ENCODE results near the gene ICE1.

The ICE1 gene

GRCh38 chr5:5405441-5405840, 17.0 kb upstream of the ICE1 start:
- TF ChIP-seq SIN3A (IDR thresholded peaks at IDR 0.05; ENCODE audit: borderline replicate concordance, insufficient read depth, low read length) (no peak), REST (IDR thresholded peaks at IDR 0.05; ENCODE audit: insufficient read depth in 1 of 2, low read depth in 2 of 2, low read length in 2 of 2) (no peak), POLR2AphosphoS5 (IDR thresholded peaks at IDR 0.05; ENCODE audit: low read depth, low read length) (no peak), TAF1 (IDR thresholded peaks at IDR 0.05; ENCODE audit: borderline replicate concordance, insufficient read depth, low read length) (no peak), FOXP2 (optimal IDR thresholded peaks at IDR 0.05; ENCODE audit: borderline replicate concordance, extremely low read depth, extremely low read length, insufficient read depth) (no peak)

- TF ChIP-seq SIN3A (IDR thresholded peaks at IDR 0.05; ENCODE audit: borderline replicate concordance, insufficient read depth, low read length) (no peak), REST (IDR thresholded peaks at IDR 0.05; ENCODE audit: insufficient read depth in 1 of 2, low read depth in 2 of 2, low read length in 2 of 2) (no peak), FOXP2 (optimal IDR thresholded peaks at IDR 0.05; ENCODE audit: borderline replicate concordance, extremely low read depth, extremely low read length, insufficient read depth) (no peak), POLR2AphosphoS5 (IDR thresholded peaks at IDR 0.05; ENCODE audit: low read depth, low read length) (no peak), TAF1 (IDR thresholded peaks at IDR 0.05; ENCODE audit: borderline replicate concordance, insufficient read depth, low read length) (no peak)
Observed at GRCh38 chr5:5407924-5408323, 14.6 kb upstream of the ICE1 start.

- no peak for TF ChIP-seq TAF1 (IDR thresholded peaks at IDR 0.05; ENCODE audit: borderline replicate concordance, insufficient read depth, low read length)
- no peak for TF ChIP-seq REST (IDR thresholded peaks at IDR 0.05; ENCODE audit: insufficient read depth in 1 of 2, low read depth in 2 of 2, low read length in 2 of 2)
- TF ChIP-seq SIN3A (IDR thresholded peaks at IDR 0.05; ENCODE audit: borderline replicate concordance, insufficient read depth, low read length) = no peak
- no peak for TF ChIP-seq POLR2AphosphoS5 (IDR thresholded peaks at IDR 0.05; ENCODE audit: low read depth, low read length)
- no peak for TF ChIP-seq FOXP2 (optimal IDR thresholded peaks at IDR 0.05; ENCODE audit: borderline replicate concordance, extremely low read depth, extremely low read length, insufficient read depth)
Observed at GRCh38 chr5:5409151-5409810, 13.2 kb upstream of the ICE1 start.

- TF ChIP-seq FOXP2 (optimal IDR thresholded peaks at IDR 0.05; ENCODE audit: borderline replicate concordance, extremely low read depth, extremely low read length, insufficient read depth) (no peak), SIN3A (IDR thresholded peaks at IDR 0.05; ENCODE audit: borderline replicate concordance, insufficient read depth, low read length) (no peak), TAF1 (IDR thresholded peaks at IDR 0.05; ENCODE audit: borderline replicate concordance, insufficient read depth, low read length) (no peak), REST (IDR thresholded peaks at IDR 0.05; ENCODE audit: insufficient read depth in 1 of 2, low read depth in 2 of 2, low read length in 2 of 2) (no peak)
Observed at GRCh38 chr5:5414999-5415398, 7.5 kb upstream of the ICE1 start.
